Glomerular visceral epithelial cell (primary cell): ENCODE data around the gene ITGB5.

Experiments used
- DNase-seq: peaks from one replicate; pipeline ENCODE4 v3.0.0-alpha.2; 2016; ENCODE audit errors: extremely low spot score

ITGB5 gene

DNA sequence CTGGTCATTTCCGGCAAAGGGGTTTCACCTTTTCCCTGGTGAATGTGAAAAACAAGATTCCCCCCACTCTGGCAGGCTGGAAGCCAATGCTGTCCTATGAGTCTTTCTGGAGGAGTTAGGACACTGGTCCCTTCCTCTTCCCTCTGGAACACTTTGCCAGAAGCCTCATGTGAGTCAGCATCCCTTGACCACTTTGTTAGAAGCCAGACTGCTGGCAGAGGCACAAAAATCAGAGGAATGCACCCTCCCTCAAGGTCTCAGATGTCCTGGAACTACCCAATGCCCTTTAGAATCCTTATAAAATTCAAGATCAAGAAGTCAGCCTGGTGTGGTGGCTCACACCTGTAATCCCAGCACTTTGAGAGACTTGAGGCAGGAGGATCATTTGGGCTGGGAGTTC is 26.6 kb downstream of the ITGB5 start:
- peak; percentile 91 for DNase-seq

DNA sequence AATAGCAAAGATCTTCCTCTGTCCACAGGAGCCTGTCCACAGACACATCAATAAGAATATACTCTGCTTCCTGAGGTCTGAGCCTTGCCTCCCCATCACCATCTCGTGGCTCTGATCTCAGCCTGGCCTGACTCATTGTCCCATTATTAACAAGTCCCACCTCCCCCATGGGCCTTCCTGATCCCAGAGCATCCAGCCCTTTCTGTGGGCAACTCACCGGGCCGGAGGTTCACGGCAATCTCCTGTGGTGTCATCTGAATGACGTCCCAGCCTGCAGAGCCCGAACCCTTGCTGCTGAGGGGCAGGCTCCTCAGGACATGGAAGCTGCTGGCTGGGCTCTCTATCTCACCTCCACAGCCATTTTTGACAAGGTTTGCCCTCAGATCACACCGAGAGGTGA is 28.1 kb downstream of the ITGB5 start:
- DNase-seq, result peak; percentile 87

DNA sequence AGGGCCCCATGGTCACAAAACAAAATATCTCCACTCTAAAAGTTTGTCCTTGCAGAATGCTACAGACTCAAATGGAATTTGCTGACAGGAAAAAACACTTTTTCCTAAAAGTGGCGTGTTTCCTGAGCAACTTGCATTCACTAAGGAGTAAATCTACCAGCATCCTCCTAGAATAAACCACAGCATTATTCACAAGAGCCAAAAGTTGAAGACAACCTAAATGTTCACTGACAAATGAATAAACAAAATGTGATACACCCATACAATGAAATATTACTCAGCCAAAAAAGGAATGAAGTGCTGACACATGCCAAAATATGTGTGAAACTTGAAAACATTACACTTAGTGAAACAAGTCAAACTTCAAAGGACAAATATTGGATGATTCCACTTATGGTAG is 28.9 kb downstream of the ITGB5 start:
- no peak for DNase-seq

DNA sequence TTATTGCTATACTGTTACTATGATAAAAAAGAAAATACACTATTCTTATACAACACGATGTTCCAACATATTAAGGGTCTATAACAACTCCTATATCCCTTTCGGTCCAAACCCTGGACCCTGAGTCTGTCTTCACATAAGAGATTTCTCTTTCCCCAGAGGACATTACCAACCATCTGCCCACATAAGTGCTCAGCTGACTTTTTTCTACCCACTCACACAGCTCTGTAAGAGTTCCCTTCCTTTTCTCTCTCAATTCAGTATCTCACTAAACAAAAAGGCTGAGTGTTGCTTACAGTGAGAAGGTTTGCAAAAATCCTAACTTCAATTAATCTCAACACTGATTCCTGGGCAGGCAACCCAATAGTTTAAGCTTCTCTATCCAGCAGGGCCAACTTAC is 30.5 kb downstream of the ITGB5 start:
- DNase-seq, result no peak

DNA sequence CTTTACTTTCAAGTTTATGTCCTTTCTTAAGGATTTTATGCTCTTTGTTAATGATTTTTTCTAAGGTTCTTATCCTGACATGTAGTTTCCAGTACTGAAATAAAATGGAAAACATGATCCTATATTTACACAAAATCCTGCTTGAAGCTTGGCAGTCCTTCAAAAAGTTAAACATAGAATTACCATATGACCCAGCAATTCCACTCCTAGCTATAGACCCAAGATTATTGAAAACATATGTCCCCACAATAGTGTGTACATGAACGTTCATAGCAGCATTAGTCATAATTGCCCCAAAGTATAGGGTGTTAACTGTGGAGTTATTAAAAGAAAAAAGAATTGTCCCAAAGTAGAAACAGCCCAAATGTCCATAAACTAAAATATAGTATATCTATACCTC is 33.2 kb downstream of the ITGB5 start:
- no peak for DNase-seq

DNA sequence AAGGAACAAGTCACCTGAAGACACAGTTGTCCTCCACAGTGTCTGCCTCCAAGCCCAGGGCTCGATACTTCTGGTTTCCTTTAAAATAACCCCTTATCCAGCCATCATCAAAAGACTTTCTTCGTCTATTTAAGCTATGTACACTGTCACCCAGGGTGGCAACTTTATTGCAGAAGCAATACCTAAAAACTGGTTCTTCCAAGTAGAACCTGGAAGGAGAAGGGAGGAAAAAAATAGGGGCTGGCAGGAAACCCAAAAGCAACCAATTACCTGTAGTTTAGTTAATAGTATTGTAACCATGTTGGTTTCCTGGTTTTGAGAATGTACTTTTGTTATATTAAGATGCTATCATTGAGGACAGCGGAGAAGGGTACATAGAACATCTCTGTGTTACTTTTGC is 33.7 kb downstream of the ITGB5 start:
- no peak for DNase-seq

DNA sequence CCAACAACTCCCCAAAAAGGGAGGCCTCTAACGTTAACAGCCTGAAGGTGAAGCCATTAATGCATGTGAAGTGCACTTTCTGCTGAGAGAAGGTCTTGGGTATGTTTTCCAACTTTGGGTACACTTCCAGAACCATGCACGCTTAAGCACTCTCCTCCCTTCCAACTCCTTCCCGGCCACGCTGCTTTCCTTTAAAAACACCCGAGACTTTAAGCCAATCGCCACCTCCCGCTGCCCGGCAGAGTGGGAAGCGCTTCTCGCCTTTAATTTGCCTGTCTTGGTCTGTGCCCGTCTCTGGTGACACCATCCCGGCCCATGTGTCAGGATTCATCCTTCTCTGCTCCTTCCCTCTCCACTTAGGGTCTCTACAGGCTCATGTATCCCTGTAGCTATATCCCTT is 35.3 kb downstream of the ITGB5 start:
- DNase-seq, result no peak

DNA sequence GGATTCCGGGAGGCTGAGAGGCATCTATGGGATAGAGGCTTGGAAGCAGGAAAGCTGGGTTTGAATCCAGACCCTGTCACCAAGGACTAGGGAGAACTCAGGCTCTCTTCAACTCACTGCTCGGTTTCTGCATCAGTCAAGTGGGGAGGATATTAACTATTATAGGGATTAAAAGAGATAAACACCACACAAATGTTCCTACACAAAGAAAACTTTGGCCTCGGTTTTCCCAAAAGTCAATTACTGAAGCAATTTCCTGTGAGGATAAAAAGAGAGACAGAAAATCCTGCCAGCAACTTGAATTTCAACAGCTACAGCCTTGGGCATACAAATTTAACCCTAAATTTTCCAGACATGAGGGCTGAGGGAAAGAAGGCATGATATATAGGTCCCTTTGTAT is 36.0 kb downstream of the ITGB5 start:
- no peak for DNase-seq

DNA sequence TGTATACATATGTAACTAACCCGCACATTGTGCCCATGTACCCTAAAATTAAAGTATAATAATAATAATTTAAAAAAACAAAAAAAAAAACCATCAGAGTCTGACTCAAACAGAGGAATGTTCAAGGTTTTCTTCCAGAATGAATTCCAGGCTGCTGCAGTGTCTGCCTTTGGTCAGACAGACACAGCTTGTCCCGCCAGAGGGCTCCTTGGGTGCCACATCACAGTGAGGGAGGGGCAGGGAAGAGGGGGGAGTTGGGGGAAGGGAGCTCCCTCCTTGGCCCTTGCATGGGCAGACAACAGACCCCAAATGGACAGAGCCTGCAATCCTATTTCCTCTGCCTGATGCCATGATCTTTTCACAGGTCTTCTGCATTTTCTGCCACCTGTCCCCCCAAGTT is 36.5 kb downstream of the ITGB5 start:
- peak; percentile 37 for DNase-seq

DNA sequence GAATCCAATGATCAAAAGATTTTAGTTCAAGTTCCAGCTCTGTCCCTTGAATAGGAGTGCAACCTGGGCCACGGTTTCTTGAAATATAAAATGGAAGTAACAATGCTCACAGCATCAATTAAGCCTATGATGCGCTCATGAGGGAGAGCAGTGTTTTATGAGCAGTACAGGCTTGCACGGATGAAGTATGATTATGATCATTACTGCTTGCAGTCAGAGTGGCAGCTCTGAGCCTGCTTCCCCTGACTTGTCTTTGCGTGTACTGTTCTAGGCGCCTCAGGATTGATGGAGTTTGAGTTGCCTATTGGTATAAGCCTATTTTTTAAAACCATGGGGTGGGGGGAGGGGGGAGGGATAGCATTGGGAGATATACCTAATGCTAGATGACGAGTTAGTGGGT is 37.0 kb downstream of the ITGB5 start:
- no peak for DNase-seq

DNA sequence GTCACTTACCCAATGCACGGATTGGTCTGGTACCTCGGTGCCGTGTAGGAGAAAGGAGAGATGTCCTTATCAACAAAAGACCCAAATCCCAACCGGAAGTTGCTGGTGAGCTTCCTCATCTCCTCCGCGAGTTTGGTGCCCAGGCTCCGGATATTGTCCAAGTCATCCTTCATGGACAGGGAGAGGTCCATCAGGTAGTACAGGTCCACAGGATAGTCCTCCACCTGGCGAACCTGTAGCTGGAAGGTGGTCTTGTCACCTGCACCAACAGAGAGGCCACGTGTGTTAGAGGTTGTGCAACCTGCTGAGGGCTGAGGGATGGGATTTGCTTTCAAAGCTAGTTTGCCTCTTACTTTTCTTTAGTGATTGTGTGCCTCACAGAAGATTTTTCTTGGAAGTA is 38.9 kb downstream of the ITGB5 start:
- DNase-seq, result no peak

DNA sequence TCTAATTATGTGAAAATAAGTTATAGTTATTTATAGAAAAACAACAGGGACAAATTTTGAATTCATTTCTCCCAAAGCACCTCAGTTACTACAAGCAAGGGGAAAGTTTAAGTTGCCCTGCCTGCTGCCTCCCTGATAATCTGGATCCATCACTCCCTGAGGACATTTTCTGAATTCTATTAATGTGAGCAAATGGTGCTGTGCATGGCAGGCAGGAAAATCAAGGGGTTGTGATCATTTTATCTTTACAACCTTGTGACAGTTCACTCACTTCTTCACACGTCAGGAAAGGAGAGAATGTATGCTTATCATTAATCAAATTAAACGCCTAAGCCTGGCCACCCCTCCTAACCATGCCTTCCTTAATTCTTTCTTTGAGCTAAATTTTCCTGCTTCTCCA is 39.3 kb downstream of the ITGB5 start:
- no peak for DNase-seq

DNA sequence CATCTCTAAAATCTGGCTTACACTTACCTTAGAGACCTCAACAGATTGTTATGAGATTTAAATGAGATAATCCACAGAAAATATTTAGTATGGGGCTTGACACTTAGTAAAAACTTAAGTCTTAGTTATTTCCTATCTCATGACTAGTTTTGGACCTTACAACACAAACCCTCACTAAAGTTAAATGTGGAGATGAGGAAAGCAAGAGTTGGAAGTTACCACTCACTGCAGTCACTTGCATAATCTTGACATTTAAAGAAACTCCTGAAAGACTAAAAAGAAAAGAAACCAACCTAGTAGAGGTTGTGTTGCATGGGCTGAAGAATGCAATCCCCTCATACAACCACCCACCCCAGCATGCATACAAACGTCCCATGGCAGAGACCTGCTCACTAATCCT is 40.1 kb downstream of the ITGB5 start:
- no peak for DNase-seq

DNA sequence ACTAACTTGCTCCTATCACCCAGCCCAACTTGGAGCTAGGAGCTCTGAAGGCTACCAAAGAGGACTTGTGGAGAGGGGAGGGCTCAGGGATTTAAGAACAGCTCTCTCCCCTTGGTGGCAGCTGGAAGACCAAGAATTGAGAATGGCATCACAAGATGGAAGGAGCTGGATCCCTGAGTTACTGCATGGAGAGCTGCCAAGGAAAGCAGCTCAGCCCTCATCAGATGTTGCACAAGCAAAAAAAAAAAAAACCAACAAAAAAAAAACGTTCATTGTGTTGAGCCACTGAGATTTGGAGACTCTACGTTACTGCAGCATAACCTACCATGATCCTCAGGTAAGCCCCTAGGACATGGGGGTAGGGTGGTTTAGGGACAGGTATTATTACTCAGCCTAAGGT is 41.0 kb downstream of the ITGB5 start:
- peak; percentile 39 for DNase-seq

DNA sequence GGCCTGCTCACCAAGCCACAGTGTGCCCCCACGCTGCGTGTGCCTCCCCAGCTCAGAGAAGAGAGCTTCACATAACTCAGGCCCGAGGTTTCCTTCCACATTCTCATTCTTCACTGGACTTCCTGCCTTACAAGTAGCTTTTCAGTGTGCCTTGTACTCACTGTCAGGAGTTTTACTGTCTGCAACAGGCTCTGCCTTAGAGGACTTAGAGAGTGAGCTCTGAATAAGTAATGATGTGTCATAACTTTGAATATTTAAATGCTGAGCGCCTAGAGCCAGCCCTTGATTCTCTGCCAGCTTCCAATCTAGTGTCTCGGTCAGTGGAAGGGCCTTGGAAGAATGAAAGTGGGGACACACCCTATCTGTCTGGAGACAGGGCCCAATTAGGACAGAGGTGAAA is 41.8 kb downstream of the ITGB5 start:
- peak; percentile 69 for DNase-seq

DNA sequence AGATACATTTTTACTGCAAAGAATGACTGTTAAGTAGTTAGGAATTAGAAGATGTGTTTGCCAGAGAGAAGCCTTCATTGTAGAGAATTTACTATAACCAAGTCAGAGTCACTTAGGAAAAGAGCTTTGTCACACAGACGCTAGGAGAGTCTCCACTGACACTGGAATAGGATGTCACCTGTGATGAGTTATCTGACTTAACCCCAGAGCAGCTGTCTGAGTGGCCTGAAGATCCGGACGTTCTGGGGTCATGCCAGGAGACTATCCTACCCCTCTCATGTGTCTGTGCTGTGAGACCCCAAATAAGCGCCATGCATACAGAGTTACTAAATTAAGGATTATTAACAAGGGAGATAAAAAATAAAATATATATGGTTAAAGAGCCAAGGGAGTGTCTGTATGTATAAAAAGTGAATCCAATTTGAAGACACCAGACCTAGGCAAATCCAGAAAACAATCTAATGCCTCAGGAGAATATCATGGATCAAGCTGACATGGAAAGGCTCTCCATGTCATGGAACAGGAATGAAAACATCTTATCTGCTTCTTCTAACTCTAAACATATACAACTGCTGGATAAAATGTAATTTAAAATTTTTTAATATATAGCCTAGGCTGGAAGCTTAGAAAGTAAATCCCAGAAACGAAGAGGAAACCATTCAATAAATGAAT is 43.5 kb downstream of the ITGB5 start:
- no peak for DNase-seq

DNA sequence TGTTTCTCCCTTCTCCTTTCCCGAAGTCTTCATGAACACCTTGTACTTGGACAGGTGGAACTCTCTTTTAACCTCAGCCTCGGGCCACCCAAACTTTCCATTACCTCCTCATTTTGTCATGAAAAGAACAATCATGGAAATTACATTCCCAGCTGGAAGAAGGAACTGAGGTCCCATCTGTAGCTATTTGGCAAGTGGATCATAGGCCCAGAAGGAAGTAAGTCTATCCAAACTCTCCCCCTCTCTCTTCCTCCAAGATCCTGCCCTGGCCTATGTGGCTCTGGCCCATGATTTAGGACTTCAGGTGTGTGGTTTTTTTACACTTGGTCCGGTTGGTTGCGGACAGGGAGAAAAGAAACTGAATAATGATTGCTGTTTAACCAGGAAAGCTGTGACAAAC is 44.1 kb downstream of the ITGB5 start:
- DNase-seq, result no peak

DNA sequence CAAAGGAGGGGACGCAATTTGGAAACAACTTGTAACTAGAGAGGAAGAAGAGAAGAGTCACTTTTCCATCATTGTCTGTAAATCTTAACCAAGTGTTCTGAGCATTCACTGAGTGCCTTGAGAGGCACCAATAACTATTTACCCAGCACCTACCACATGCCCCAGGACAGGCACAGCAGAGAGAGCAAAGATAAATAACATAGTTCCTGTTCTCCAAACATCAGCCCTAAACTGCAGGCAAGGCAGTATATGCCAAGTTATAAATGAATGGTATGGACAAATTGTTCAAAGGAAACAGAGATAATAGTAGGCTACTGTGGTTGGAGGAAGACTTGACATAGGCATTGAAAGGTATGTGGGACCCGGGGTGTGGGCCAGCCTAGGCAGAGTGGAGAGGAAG is 45.6 kb downstream of the ITGB5 start:
- DNase-seq, result no peak

DNA sequence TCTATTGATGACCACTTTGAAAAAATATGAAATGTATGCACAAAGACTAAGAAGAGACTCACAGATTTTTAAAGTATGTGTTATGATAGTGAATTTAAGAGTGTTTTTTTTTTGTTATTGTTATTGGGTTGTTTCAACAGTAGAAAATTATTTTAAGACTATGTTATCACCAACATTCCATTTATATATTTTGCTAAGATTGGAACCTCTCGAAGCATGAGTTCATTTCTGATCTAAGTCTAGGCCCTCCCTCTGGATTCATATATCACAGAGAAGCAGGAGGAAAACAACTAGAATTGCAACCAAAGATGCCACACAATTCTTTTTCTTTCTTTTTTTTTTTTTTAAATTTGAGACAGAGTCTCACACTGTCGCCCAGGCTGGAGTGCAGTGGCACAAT is 46.8 kb downstream of the ITGB5 start:
- DNase-seq, result no peak

DNA sequence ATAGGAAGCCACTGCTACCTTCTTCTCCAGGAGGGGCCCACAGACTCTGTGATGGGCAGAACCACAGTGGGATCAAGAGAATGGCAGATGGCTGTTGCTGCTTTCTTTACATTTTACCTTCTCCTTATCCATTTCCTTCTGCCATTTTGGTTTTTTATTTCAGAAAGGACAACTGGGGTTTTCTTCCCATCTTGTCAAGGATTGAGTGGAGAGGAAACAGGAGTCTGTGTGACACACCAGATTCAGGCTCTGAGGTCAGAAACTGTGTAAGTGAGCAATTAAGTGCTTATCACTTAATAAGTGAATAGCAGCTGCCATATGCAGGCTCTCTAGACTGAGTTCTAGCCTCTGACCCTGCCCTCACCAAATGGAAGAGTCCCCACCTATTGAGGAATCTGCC is 47.3 kb downstream of the ITGB5 start:
- DNase-seq, result no peak

DNA sequence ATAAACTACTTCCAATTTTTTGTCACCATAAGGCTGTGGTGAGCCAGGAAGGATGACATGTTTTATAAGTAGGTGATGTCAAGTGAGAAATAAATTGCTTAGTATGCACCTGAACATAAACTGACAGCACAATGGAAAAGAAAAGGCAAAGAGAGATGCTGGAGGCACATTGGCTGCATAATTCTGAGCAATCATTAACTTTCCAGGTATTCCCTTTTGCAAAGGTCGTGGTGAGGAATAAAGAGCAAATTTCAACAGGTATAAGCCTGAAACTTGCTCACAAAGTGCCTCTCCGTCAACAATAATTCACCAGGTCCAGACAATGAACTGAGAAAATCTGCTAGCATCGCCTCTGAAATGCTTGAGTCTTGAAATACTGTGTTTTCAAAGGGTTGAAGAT is 48.2 kb downstream of the ITGB5 start:
- DNase-seq, result no peak

DNA sequence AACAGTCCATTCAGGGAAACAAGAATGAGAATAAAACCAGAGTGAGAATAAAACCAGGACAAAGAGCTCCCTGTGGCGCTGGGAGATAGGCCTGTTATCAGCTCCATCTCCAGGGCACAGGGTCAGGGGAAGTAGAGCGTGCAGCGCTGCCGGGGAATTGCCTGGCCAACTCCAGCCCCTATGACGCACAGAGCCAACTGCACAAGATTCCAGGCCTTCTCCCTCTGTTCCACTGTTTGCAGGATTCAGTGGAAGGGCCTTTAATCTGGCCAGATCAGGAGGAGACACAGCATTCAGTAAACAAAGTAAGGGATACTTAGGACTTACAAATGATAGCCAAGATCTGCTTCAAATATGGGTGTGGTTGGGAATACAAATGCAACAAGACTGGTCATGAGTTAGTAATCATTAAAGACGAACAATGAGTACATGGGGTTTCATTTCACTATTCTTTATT is 49.4 kb downstream of the ITGB5 start:
- DNase-seq, result peak; percentile 48

DNA sequence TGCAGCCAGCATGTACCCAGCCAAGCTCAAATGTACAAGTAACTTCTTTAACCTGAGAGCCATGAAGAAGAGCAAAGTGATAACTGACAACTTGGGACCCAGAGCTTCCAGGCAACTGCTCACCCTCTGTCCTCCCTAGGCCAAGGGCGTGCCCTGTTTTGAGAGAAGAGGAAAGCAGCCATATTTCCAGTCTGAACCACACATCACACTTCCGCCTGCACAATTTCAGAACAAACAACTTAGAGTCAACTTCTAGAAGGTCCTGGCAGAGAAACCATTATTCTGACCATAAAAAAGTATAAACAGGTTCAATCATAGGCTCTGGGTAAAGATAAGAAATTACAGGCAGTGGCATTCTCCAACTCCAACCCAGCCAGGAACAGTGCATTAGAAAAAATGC is 50.1 kb downstream of the ITGB5 start:
- no peak for DNase-seq

DNA sequence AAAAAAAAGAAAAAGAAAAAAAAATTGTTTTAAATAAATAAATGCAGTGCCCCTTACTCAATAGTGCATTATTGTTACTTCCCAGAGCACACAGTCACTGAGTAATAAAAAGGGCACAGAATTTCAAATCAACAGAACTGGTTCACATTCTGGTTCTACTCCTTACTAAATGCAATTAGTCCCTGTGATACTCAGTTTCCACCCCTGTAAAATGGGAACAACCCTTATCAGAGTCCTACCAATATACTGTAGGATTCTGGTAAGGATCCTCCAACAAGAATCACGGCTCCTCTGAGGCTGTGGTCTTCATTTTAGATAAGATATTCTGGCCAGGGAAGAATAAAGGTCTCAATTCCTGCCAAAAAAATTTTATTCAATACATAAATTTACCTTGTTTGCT is 50.7 kb downstream of the ITGB5 start:
- no peak for DNase-seq
